CD4-positive, alpha-beta T cell treated with Interferon gamma for 1 hour (primary cell): ENCODE measurements around the gene SLC38A2.
"Not testable (repeated sequence)": the region's sequence is repeated elsewhere in the genome, so short reads cannot be mapped to it uniquely, and the experiment has no call there.

ENCODE experiments used
- DNase-seq: peaks from one replicate; pipeline ENCODE4 v3.0.0-alpha.2; 2020

Gene SLC38A2

GRCh38 chr12:46359667-46360280 is 12.8 kb downstream of the SLC38A2 start:
- DNase-seq = no peak

DNA sequence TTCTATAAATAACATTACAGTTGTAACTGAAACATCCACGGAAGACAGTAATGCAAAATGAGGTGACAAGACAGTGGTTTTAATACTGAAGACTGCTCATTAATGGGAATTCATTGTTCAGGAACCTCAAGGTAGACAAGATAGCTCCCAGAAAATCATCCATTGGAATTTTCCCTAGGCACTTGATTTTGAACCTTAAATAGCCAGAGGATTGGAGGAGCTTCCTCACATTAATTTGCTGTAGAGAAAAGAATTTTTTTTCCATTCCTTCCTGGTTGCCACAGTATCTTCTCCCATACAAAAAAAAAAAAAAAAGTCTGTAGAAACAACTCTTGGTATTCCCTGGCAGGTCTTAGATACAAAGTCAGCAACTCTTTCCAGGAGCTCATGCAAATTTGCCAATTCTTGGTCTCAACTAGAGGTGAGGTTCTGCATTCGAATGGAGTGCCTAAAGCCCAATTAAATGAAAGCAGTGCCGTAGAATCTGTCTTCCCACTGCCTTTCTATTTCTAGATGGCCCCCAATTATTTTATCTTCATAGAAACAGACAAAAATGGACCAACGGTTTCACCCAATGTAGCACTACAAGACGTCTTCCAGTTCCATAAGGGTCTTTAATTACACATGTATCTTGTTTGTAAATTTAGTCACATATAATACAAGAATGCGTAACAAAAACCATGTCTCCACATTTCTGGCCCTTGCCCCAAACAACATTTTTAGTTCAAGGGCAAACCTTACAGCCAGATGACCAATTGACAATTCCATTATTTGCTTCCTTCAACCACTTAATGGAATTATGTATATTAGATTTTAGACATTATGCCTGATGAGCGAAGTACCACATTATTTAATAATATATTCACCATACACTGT is 13.5 kb downstream of the SLC38A2 start:
- no peak for DNase-seq

GRCh38 chr12:46358325-46358700 is 14.3 kb downstream of the SLC38A2 start:
- no peak for DNase-seq

DNA sequence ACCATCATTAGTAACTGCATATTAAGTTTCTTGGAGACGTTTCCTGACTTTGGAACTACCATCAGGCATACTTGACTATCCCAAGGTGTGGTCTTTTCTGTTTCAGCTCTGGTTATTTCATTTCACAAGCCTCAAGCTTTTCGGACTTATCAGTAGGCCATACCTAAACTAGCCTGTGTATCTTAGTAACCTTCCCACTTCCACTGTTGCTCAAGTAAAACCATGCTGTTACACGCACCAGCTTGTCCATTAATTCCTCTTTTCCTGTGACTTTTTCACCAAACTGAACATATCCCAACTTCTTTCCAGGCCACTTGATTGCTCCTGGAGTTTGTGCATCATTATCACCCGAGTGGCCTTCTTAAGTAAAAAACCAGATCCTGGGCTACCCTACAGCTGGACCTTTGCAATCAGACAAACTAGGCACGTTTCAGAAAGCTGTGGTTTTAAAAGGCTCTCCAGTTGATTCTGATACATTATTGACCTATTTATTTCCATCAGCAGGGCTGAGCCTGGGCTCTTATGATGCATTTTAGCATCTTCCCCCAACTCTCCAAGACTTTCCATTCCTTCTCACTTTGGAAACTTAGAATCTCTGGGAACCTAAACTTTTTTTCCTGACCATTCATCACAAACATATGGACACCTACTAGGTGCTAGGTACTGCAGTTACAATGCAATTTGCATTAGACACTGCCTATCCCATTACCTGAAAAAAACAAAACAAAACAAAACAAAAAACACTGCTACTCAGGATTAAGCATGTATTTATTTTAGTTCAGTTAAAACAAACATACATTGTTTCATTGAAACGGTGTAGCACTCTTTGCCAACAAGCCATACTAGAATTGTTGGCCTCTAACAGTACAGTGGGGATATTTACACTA is 14.9 kb downstream of the SLC38A2 start:
- DNase-seq = no peak

GRCh38 chr12:46356655-46357437 is 15.7 kb downstream of the SLC38A2 start:
- DNase-seq = no peak

GRCh38 chr12:46354802-46355199 is 17.8 kb downstream of the SLC38A2 start:
- no peak for DNase-seq

DNA sequence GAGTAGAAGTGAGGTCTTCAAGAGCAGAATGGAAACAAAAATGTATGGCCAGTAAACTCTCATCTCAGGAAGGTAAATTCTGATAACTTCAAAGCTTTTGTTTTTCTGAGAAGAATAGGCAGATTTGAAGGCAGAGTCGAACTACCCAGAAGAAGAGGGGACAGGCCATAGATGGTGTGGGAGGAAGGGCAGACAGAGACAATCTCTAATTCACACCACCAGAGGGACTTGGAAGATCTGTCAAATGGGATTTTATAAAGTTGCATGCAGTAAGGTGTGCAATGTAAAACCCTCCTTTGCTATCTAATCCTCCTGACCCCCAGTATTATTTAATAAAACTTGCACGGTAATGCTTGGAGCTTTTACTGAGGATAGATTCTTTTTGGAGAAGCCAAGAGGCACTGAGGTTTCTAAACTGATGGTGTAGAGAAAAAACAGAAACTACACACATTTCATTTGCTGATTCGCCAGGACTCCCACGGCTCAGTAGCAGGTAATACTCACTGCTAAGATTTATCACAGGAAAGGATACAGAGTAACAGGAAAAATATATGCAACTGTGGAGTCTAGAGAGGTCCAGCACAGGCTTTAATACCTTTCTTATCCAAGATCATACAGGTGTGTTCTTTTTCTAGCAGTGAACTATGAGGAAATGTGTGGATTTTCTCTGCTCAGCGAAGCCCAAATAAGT is 18.3 kb downstream of the SLC38A2 start:
- DNase-seq = no peak

- DNase-seq = no peak
Measured at GRCh38 chr12:46351886-46352650, 20.5 kb downstream of the SLC38A2 start.

DNA sequence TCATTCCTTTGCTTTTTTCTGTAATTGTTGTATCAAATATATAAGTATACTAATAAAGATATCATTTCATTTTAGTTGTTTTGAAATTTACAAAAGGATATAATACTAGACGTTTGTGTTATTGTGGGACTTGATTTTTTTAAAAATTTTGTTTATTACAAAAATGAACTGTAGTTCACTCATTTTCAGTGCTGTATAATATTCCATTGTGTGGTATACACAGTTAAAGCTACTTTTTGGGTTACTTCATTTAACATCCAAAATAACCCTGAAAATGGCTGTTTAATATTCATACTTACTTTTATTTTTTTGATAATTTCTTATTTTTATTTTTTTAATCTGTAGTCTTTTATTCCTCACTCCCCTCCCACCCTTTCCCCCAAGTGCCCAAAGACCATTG is 21.4 kb downstream of the SLC38A2 start:
- no peak for DNase-seq

GRCh38 chr12:46349253-46349652 is 23.3 kb downstream of the SLC38A2 start:
- no peak for DNase-seq

GRCh38 chr12:46343118-46343852 is 29.3 kb downstream of the SLC38A2 start:
- DNase-seq = no peak

DNA sequence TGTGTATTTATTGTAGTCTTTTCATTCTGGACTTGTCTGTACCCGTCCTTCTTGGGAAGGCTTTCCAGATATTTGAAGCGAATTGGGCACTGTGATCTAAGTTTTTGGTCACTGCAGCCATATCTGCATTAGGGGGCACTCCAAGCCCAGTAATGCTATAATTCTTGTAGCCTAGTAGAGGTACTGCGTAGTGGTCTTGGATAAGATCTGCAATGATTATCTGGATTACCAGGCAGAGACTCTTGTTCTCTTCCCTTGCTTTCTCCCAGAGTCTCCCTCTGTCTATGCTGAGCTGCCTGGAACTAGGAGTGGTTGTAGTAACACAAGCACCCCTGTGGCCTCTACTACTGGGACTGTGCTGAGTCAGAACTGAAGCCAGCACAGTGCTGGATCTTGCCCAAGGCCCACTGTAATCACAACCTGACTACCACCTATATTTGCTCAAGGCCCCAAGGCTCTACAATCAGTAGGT is 30.0 kb downstream of the SLC38A2 start:
- DNase-seq = peak; percentile 31

DNA sequence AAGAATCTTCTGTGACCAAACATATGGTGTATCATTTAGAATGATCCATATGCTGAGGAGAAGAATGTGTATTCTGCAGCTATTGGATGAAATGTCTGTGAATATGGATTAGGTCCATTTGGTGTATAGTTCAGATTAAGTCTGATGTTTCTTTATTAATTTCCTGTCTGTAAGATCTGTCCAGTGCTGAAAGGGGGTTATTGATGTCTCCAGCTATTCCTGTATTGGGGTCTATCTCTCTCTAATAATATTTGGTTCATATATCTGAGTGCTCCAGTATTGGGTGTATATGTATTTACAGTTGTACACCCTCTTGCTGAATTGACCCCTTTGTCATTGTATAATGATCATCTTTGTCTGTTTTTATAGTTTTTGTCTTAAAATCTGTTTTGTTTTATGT is 33.5 kb downstream of the SLC38A2 start:
- no peak for DNase-seq

GRCh38 chr12:46332260-46332659 is 40.3 kb downstream of the SLC38A2 start:
- no peak for DNase-seq

DNA sequence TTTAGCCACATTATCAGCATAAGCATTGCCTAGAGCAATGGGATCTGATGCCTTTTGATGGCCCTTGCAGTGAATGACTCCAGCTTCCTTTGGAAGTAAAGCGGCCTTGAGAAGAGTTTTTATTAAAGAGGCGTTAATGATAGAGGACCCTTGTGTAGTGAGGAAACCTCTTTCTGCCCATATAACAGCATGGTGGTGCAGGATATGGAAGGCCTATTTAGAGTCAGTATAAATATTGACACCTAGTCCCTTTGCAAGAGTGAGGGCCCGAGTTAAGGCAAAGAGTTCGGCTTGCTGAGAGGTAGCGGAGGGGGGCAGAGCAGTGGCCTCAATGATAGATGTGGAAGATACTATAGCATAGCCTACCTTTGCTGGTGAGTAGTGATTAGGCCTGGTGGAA is 47.5 kb downstream of the SLC38A2 start:
- not testable (repeated sequence) for DNase-seq

- no peak for DNase-seq
Measured at GRCh38 chr12:46320731-46321130, 51.8 kb downstream of the SLC38A2 start.

DNA sequence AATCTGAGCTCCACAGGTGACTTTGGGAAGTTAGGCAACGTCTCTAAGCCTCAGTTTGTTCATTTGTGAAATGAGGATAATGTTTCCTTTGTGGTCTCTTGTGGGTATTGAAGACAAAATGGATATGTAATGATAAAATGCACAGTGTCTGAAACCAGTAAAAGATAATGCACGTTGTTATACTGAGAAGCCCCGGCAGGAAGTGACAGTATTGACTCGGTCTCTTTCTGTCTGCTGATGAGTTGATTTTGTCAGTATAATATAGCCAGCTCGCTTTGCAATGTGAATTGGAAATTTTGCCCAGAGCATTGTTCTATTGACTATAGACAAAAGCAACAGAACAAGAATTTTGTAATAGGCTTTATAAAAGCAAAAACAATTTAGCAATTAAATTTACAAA is 54.5 kb downstream of the SLC38A2 start:
- no peak for DNase-seq
